ENCODE measurements around the gene CAPN5.

The CAPN5 gene

DNA sequence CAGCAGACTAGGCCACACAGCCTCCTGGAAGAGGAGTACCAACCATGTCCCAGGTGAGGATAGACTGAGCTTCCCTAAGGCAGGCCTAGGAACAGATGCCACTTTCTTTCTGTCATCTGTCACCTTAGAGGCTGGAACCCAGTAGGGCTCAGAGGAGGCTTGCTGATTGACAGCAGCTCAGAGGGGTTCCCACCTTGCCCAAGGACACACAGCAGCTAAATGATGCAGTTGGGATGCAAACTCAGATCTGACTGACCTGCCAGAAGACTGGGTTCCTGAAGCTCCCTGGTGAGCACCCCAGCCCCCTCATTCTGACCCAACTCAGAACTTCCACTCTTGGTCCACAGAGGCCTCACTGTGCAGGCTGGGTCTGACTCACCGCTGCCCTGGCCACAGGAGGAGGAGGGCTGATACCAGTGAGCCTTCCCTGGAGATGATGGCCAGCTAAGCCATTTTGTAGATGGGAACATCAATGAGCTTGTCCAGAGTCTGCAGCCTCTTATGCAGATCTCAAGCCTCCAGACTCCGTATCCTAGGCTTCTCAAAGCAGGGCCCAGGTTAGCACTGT, 14.0 kb downstream of the CAPN5 start:
- no peaks in the 10 kb centered on the region for H3K36me3 ChIP-seq (ENCODE audit: control insufficient read depth, low read length)
- H3K4me1 ChIP-seq (ENCODE audit: control insufficient read depth, low read length): peaks cover 10% of the 10 kb centered on the region
- H3K79me2 ChIP-seq (ENCODE audit: control insufficient read depth, low read length): no peaks in the 10 kb centered on the region
- TF ChIP-seq EZH2phosphoT487 (IDR thresholded peaks at IDR 0.05; ENCODE audit: borderline replicate concordance, low read length): no peak
- no peak for TF ChIP-seq CTCF (IDR thresholded peaks at IDR 0.05; ENCODE audit: low read depth, low read length, poor library complexity, severe bottlenecking)
- H3K9me2 ChIP-seq (replicated peaks; ENCODE audit: control insufficient read depth, low read length): no peaks in the 10 kb centered on the region
- no peak overlapping the region for H3K4me2 ChIP-seq (ENCODE audit: low read length)
- no peaks in the 10 kb centered on the region for H3F3A ChIP-seq (ENCODE audit: control insufficient read depth, insufficient read depth)
- no peaks in the 10 kb centered on the region for H3K27me3 ChIP-seq (ENCODE audit: control insufficient read depth, low read length)
- H4K20me1 ChIP-seq (ENCODE audit: control insufficient read depth, insufficient read depth, low read depth, low read length): no peaks in the 10 kb centered on the region
- no peaks in the 10 kb centered on the region for H3K9me3 ChIP-seq (ENCODE audit: control insufficient read depth, insufficient read depth, low read length)
- no peak overlapping the region for H3K4me3 ChIP-seq (ENCODE audit: low read length)
- H3K27ac ChIP-seq (ENCODE audit: low read depth, low read length): no peak overlapping the region

GRCh38 chr11:77081381-77081851, 14.6 kb downstream of the CAPN5 start:
- Histone ChIP-seq H3F3A (ENCODE audit: control insufficient read depth, insufficient read depth) (no peaks in the 10 kb centered on the region), H3K9me2 (replicated peaks; ENCODE audit: control insufficient read depth, low read length) (no peaks in the 10 kb centered on the region), H3K27me3 (ENCODE audit: control insufficient read depth, low read length) (no peaks in the 10 kb centered on the region), H3K27ac (ENCODE audit: low read depth, low read length) (no peak overlapping the region), H3K4me2 (ENCODE audit: low read length) (no peak overlapping the region), H3K79me2 (ENCODE audit: control insufficient read depth, low read length) (no peaks in the 10 kb centered on the region), H4K20me1 (ENCODE audit: control insufficient read depth, insufficient read depth, low read depth, low read length) (no peaks in the 10 kb centered on the region), H3K36me3 (ENCODE audit: control insufficient read depth, low read length) (no peaks in the 10 kb centered on the region), H3K9me3 (ENCODE audit: control insufficient read depth, insufficient read depth, low read length) (no peaks in the 10 kb centered on the region), H3K4me1 (ENCODE audit: control insufficient read depth, low read length) (peaks cover 10% of the 10 kb centered on the region), H3K4me3 (ENCODE audit: low read length) (no peak overlapping the region)
- TF ChIP-seq CTCF (IDR thresholded peaks at IDR 0.05; ENCODE audit: low read depth, low read length, poor library complexity, severe bottlenecking) (no peak), EZH2phosphoT487 (IDR thresholded peaks at IDR 0.05; ENCODE audit: borderline replicate concordance, low read length) (no peak)

- TF ChIP-seq CTCF (IDR thresholded peaks at IDR 0.05; ENCODE audit: low read depth, low read length, poor library complexity, severe bottlenecking): no peak
- no peak for TF ChIP-seq EZH2phosphoT487 (IDR thresholded peaks at IDR 0.05; ENCODE audit: borderline replicate concordance, low read length)
- Histone ChIP-seq H3K27ac (ENCODE audit: low read depth, low read length) (no peak overlapping the region), H3K9me3 (ENCODE audit: control insufficient read depth, insufficient read depth, low read length) (no peaks in the 10 kb centered on the region), H3K4me3 (ENCODE audit: low read length) (no peak overlapping the region), H3K4me1 (ENCODE audit: control insufficient read depth, low read length) (peaks cover 10% of the 10 kb centered on the region), H3K9me2 (replicated peaks; ENCODE audit: control insufficient read depth, low read length) (no peaks in the 10 kb centered on the region), H3K36me3 (ENCODE audit: control insufficient read depth, low read length) (no peaks in the 10 kb centered on the region), H3F3A (ENCODE audit: control insufficient read depth, insufficient read depth) (no peaks in the 10 kb centered on the region), H3K79me2 (ENCODE audit: control insufficient read depth, low read length) (no peaks in the 10 kb centered on the region), H4K20me1 (ENCODE audit: control insufficient read depth, insufficient read depth, low read depth, low read length) (no peaks in the 10 kb centered on the region), H3K27me3 (ENCODE audit: control insufficient read depth, low read length) (no peaks in the 10 kb centered on the region), H3K4me2 (ENCODE audit: low read length) (no peak overlapping the region)
Observed at GRCh38 chr11:77081976-77082836, 15.4 kb downstream of the CAPN5 start.
